HL-60 (cell line): ENCODE measurements around the gene ZNF865.

Source experiments
- CTCF ChIP-seq: IDR thresholded peaks from one replicate; pipeline ENCODE4 v1.5.1; 2011; ENCODE audit warnings: low read length, control low read depth, inconsistent platforms; ENCODE audit not compliant: insufficient read depth
- GABPA ChIP-seq: IDR thresholded peaks from 2 replicates; pipeline ENCODE4 v1.6.1; 2012; ENCODE audit warnings: low read depth
- POLR2AphosphoS5 ChIP-seq: IDR thresholded peaks from 2 replicates; pipeline ENCODE4 v1.6.1; 2012; ENCODE audit warnings: low read depth
- REST ChIP-seq: IDR thresholded peaks from 2 replicates; pipeline ENCODE4 v1.6.1; 2012; ENCODE audit warnings: low read depth; ENCODE audit not compliant: insufficient replicate concordance
- SPI1 ChIP-seq: IDR thresholded peaks from 2 replicates; pipeline ENCODE4 v1.6.1; 2012; ENCODE audit warnings: low read depth, mild to moderate bottlenecking, borderline replicate concordance

GRCh38 chr19:55567708-55568328 lies 37.6 kb upstream of the ZNF865 start:
- TF ChIP-seq CTCF (no peak), SPI1 (no peak), REST (no peak), POLR2AphosphoS5 (no peak), GABPA (no peak)
